OCI-LY7 (cell line): ENCODE measurements around the gene PITHD1. TPM values are rescaled to one million over a fixed set of nuclear protein-coding genes. Genes with fewer than 3 reads are reported as not detected.
A peak's percentile ranks its signal among the peaks of the same experiment; 100 is the strongest.

Source experiments
- BruUV-seq: library from RNA; stranded (reverse); fragments of 400-500 nt; replicated peaks from 2 replicates; lab custom pipeline; 2021; lab: Mats Ljungman, UMichigan
- CTCF ChIA-PET: fragments of 300-600 bp; sonication (Branson Sonifier 250); formaldehyde crosslinking; loops from one replicate; lab custom pipeline; 2022; ENCODE audit warnings: antibody characterized with exemption; ENCODE audit not compliant: unreplicated experiment; lab: Charles Lee
- POLR2A ChIA-PET: fragments of 300-600 bp; sonication (Branson Sonifier 250); formaldehyde crosslinking; loops from one replicate; lab custom pipeline; 2022; ENCODE audit warnings: antibody characterized with exemption; lab: Charles Lee
- DNase-seq: peaks from one replicate; pipeline ENCODE4 v3.0.0-alpha.2; 2015; ENCODE audit warnings: low spot score
- H2AFZ ChIP-seq: fragments of 200-600 bp; sonication (generic), shearing (Covaris generic); 2 replicates; pipeline ENCODE4 v1.6.1; 2014; ENCODE audit warnings: mild to moderate bottlenecking, antibody characterized with exemption, low read length, moderate library complexity
- H3K27ac ChIP-seq: fragments of 200-600 bp; sonication (generic); 2 replicates; pipeline ENCODE4 v1.5.1; 2014; ENCODE audit warnings: mixed run types, low read depth, mild to moderate bottlenecking, moderate library complexity, low read length, inconsistent platforms; ENCODE audit not compliant: poor library complexity, severe bottlenecking
- H3K36me3 ChIP-seq: fragments of 200-600 bp; sonication (generic); 2 replicates; pipeline ENCODE4 v1.6.1; 2014; ENCODE audit warnings: mild to moderate bottlenecking, antibody characterized with exemption, low read length, moderate library complexity, mixed read lengths; ENCODE audit not compliant: insufficient read depth
- H3K4me1 ChIP-seq: fragments of 200-600 bp; sonication (generic); 2 replicates; pipeline ENCODE4 v1.5.1; 2014; ENCODE audit warnings: mild to moderate bottlenecking, low read length; ENCODE audit not compliant: insufficient read depth, poor library complexity, severe bottlenecking
- H3K4me2 ChIP-seq: fragments of 200-600 bp; sonication (generic); 2 replicates; pipeline ENCODE4 v1.6.1; 2014; ENCODE audit warnings: mild to moderate bottlenecking, low read length
- H3K4me3 ChIP-seq: fragments of 200-600 bp; sonication (generic); 2 replicates; pipeline ENCODE4 v1.5.1; 2014; ENCODE audit warnings: mild to moderate bottlenecking, low read depth, low read length; ENCODE audit not compliant: poor library complexity, severe bottlenecking
- H3K79me2 ChIP-seq: fragments of 200-600 bp; sonication (generic); 2 replicates; pipeline ENCODE4 v1.6.1; 2016; ENCODE audit warnings: low read depth, mild to moderate bottlenecking, low read length, moderate library complexity, mixed read lengths; ENCODE audit not compliant: insufficient read depth
- H3K9me2 ChIP-seq: fragments of 200-600 bp; sonication (generic); 2 replicates; pipeline ENCODE4 v1.6.1; 2016; ENCODE audit warnings: mild to moderate bottlenecking, low read length, mixed read lengths; ENCODE audit not compliant: insufficient read depth
- H3K9me3 ChIP-seq: fragments of 200-600 bp; sonication (generic); 2 replicates; pipeline ENCODE4 v1.6.1; 2014; ENCODE audit warnings: mild to moderate bottlenecking, mixed run types, low read length, mixed read lengths
- H4K20me1 ChIP-seq: fragments of 200-600 bp; sonication (generic); 2 replicates; pipeline ENCODE4 v1.6.1; 2014; ENCODE audit warnings: mild to moderate bottlenecking, antibody characterized with exemption, low read length, moderate library complexity, mixed read lengths; ENCODE audit not compliant: insufficient read depth
- EZH2phosphoT487 ChIP-seq: fragments of 200-600 bp; sonication (generic); IDR thresholded peaks from 2 replicates; pipeline ENCODE4 v1.6.1; 2018; ENCODE audit warnings: low read depth, borderline replicate concordance, mild to moderate bottlenecking, mixed run types, antibody characterized with exemption, low read length, moderate library complexity, mixed read lengths
- intact Hi-C: fragments of 100-400 bp; cut with micrococcal nuclease; formaldehyde crosslinking; loops from one replicate; pipeline ENCODE4 v1.10.0; 2022; ENCODE audit not compliant: unreplicated experiment
- total RNA-seq, 2 experiments: library from RNA; depleted of rRNA in 1 of 2; stranded (reverse); fragments of >200 nt in 1 of 2; shearing (Covaris generic) in 1 of 2; gene quantifications; 2 replicates each; pipeline ENCODE4 v1.2.3, GENCODE V29; 2014 to 2022
- TF ChIP-seq, protein P1 (sequence below): fragments of 200-600 bp; sonication (generic); conservative IDR thresholded peaks from 2 replicates; pipeline ENCODE4 v1.5.1; 2014; ENCODE audit warnings: mild to moderate bottlenecking, antibody characterized with exemption, low read length, moderate library complexity, mixed read lengths

The PITHD1 gene
- total RNA-seq, 2 experiments from 2014 or later: 63.6 to 89.9 TPM

DNA sequence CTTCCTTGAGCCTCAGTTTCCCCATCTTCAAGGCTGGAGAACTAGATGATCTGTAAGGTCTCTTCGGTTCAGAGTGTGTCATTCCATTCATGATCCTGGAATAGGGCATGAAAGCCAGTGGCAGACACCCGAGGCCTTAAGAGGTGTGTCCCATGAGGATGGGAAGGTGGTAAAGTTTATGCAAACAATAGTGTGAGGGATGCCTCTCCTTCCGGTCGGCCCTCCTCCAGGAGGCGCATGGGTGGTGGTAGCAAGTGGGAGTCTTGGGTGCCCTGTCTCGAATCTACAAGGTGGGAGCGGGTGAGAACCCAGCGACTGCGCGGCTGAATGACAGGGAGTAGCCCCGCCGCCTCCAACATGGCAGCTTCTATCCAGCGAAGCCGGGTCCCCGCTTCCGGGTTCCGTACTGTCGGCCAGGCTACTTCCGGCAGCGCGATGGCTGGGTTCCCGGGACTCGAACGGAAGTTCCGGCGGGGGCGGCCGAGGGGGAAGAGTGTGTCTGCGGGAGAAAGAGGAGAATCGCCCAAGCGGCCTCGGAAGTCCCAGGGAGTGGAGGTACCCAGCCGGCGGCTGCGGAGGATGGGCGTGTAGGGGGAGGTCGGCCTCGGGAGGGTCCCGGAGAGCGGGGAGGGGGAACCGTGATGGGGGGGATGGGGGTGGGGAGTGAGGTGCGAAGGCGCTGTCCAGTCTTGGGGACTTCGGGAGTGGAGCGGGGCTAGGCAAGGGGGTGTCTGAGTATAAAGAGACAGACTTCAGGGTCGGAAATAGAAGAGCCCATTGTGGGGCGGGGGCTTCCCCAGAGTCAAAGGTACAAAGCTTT, 12.7 kb downstream of the PITHD1 start, which contains the start of gene LYPLA2:
TSS of gene LYPLA2 (plus strand) at position 450 of the 820 bp plus-strand sequence. CDS start 1,538 bp downstream, outside the sequence.
- Histone ChIP-seq H3K4me2 (peak within 1 kb of the TSS; percentile 95), H2AFZ (peak within 1 kb of the TSS; percentile 77), H4K20me1 (no peaks in the 10 kb centered on the region), H3K79me2 (peaks cover 18% of the 10 kb centered on the region; the same call in 1 of the 2 replicates), H3K27ac (peak within 1 kb of the TSS; percentile 43), H3K4me1 (peaks cover 14% of the 10 kb centered on the region), H3K9me3 (no peaks in the 10 kb centered on the region), H3K36me3 (peaks cover 51% of the 10 kb centered on the region), H3K4me3 (peak within 1 kb of the TSS; percentile 95), H3K9me2 (no peaks in the 10 kb centered on the region)
- intact Hi-C loops: loop anchor here (1.0 kb wide), 1 partner anchor 13 kb away; the partner anchor contains the start of gene PITHD1
- POLR2A ChIA-PET: interaction anchor here (0.5 to 1.5 kb wide), 7 partner anchors 12 to 306 kb away, joined by 3 to 4 read pairs (median 3); partner anchors contain the start of gene PITHD1
- TF ChIP-seq, protein P1, sequence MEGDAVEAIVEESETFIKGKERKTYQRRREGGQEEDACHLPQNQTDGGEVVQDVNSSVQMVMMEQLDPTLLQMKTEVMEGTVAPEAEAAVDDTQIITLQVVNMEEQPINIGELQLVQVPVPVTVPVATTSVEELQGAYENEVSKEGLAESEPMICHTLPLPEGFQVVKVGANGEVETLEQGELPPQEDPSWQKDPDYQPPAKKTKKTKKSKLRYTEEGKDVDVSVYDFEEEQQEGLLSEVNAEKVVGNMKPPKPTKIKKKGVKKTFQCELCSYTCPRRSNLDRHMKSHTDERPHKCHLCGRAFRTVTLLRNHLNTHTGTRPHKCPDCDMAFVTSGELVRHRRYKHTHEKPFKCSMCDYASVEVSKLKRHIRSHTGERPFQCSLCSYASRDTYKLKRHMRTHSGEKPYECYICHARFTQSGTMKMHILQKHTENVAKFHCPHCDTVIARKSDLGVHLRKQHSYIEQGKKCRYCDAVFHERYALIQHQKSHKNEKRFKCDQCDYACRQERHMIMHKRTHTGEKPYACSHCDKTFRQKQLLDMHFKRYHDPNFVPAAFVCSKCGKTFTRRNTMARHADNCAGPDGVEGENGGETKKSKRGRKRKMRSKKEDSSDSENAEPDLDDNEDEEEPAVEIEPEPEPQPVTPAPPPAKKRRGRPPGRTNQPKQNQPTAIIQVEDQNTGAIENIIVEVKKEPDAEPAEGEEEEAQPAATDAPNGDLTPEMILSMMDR: 0 out of 2 replicates have a peak, but pooled peaks have one; percentile 19
- no peak for TF ChIP-seq EZH2phosphoT487
- DNase-seq: peak; percentile 90
- TSS peak; percentile 94 for BruUV-seq
- CTCF ChIA-PET: interaction anchor here (0.6 kb wide), 1 partner anchor 12 kb away, joined by 4 read pairs; no protein-coding TSS in a partner anchor

DNA sequence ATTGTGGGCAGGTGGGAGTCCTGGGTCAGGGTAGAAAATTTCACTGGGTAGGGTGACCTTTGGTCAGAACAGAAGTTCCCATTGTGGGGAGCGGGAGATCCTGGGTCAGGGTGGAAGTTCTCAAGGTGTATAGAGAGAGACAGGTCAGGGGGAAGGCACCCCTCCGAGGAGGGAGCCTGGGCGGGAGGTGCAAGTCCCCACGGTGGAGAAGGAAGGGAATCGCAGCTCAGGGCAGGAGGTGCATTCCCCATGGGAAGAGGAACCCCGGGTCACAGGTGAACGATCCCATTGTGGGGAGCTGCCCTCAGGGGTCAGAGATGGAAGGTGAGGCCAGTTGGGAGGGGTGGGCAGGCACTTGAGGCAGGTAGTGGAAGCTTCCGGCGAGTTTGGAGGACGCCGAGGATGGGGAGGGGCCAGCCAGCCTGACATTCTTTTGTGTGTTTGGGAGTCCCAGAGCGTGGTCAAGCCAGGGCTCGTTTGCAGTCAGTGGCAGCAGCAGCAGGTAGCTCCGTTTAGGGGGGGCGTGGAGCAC, 13.4 kb downstream of the PITHD1 start:
- POLR2A ChIA-PET: interaction anchor here (0.5 to 1.5 kb wide), 4 partner anchors 11 to 307 kb away, joined by 3 to 5 read pairs (median 4); partner anchors contain the start of gene PITHD1
- peaks cover 50% of the 10 kb centered on the region for H3K36me3 ChIP-seq

More for the DNA sequence above, 13.4 kb downstream of the PITHD1 start:
- H3K4me3 ChIP-seq: peak overlapping the region; percentile 95
- peak overlapping the region; percentile 95 for H3K4me2 ChIP-seq
- peak overlapping the region; percentile 77; the same call in 1 of the 2 replicates for H2AFZ ChIP-seq
- intact Hi-C loops: loop anchor here (1.0 kb wide), 1 partner anchor 13 kb away; the partner anchor contains the start of gene PITHD1
- no peak for DNase-seq
- TF ChIP-seq, protein P1: no peak
- TF ChIP-seq EZH2phosphoT487: no peak
- H3K9me3 ChIP-seq: no peaks in the 10 kb centered on the region
- CTCF ChIA-PET: interaction anchor here (0.6 kb wide), 1 partner anchor 11 kb away, joined by 4 read pairs; no protein-coding TSS in a partner anchor
- H4K20me1 ChIP-seq: no peaks in the 10 kb centered on the region
- peaks cover 18% of the 10 kb centered on the region; the same call in 1 of the 2 replicates for H3K79me2 ChIP-seq
- peak overlapping the region; percentile 43 for H3K27ac ChIP-seq
- H3K4me1 ChIP-seq: peaks cover 14% of the 10 kb centered on the region
- H3K9me2 ChIP-seq: no peaks in the 10 kb centered on the region
- no TSS peak for BruUV-seq
